ENCODE results near the gene JCHAIN. TPM values are rescaled to one million over a fixed set of nuclear protein-coding genes. Genes with fewer than 3 reads are reported as not detected.

JCHAIN gene
- total and polyA plus RNA-seq, 2 of the 8 experiments (the other 6 are each of a cell fraction or from before 2014, with no cell fraction given): not detected

GRCh38 chr4:70715097-70715496, 48.8 kb upstream of the JCHAIN start (continued):
- TF ChIP-seq, protein P1, sequence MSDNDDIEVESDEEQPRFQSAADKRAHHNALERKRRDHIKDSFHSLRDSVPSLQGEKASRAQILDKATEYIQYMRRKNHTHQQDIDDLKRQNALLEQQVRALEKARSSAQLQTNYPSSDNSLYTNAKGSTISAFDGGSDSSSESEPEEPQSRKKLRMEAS (IDR thresholded peaks at IDR 0.05): no peak
- no peak for TF ChIP-seq TEAD4 (IDR thresholded peaks at IDR 0.05; ENCODE audit: low read depth, low read length)

Data from H1 (cell line).